K562 (cell line): Measurements from ENCODE around the gene PDCD6IP. TPM values are rescaled to one million over a fixed set of nuclear protein-coding genes. Genes with fewer than 3 reads are reported as not detected.

Source experiments
- BRD9 ChIP-seq: fragments of 450-650 bp; IDR thresholded peaks from 2 replicates; pipeline ENCODE4 v1.6.1; 2018; ENCODE audit warnings: low read depth; ENCODE audit not compliant: partially characterized antibody
- DMBX1 ChIP-seq: fragments of 250-450 bp; sonication (Bioruptor Pico); IDR thresholded peaks from 2 replicates; pipeline ENCODE4 v1.8.0; 2022; ENCODE audit warnings: inconsistent platforms, mild to moderate bottlenecking, moderate library complexity, borderline replicate concordance
- GTF3C2 ChIP-seq: IDR thresholded peaks from 3 replicates; pipeline ENCODE4 v1.6.1; 2011; ENCODE audit warnings: borderline replicate concordance, mild to moderate bottlenecking, moderate library complexity; ENCODE audit not compliant: insufficient read length; ENCODE audit errors: extremely low read depth
- ILF3 ChIP-seq: fragments of 450-650 bp; IDR thresholded peaks from 2 replicates; pipeline ENCODE4 v1.6.1; 2018; ENCODE audit warnings: antibody characterized with exemption, mild to moderate bottlenecking, moderate library complexity, borderline replicate concordance
- KLF6 ChIP-seq: fragments of 250-450 bp; sonication (Bioruptor Pico); IDR thresholded peaks from 2 replicates; pipeline ENCODE4 v1.4.0; 2020; ENCODE audit warnings: mild to moderate bottlenecking, moderate library complexity, borderline replicate concordance
- L3MBTL2 ChIP-seq: fragments of 450-650 bp; IDR thresholded peaks from 2 replicates; pipeline ENCODE4 v1.6.1; 2016; ENCODE audit warnings: mild to moderate bottlenecking, moderate library complexity
- MED1 ChIP-seq: sonication (generic); formaldehyde crosslinking; IDR thresholded peaks from 2 replicates; pipeline ENCODE4 v1.8.1; 2023; ENCODE audit warnings: missing genetic modification reagents, borderline replicate concordance
- SETDB1 ChIP-seq: IDR thresholded peaks from one replicate; pipeline ENCODE4 v1.6.1; 2012; ENCODE audit warnings: low read length, control low read depth, inconsistent platforms
- SIN3A ChIP-seq, 2 experiments: fragments of 150-350 bp in 1 of 2; IDR thresholded peaks; 2 replicates each; pipeline ENCODE4 v1.6.1; 2011 to 2016; ENCODE audit warnings: borderline replicate concordance in 2 of 2, low read depth in 2 of 2, low read length in 2 of 2, mild to moderate bottlenecking in 2 of 2, moderate library complexity in 2 of 2; ENCODE audit not compliant: control insufficient read depth in 1 of 2
- TAF9B ChIP-seq: fragments of 450-650 bp; IDR thresholded peaks from 2 replicates; pipeline ENCODE4 v1.6.1; 2018; ENCODE audit warnings: mild to moderate bottlenecking; ENCODE audit not compliant: partially characterized antibody
- TEAD4 ChIP-seq, 2 experiments: sonication (generic) in 1 of 2; formaldehyde crosslinking in 1 of 2; IDR thresholded peaks; 2 replicates each; pipeline versions ENCODE4 v1.6.1 to v1.8.0; 2012 to 2022; ENCODE audit warnings: borderline replicate concordance in 1 of 2, inconsistent platforms in 1 of 2, low read length in 1 of 2, mild to moderate bottlenecking in 1 of 2, missing genetic modification reagents in 1 of 2
- ZKSCAN3 ChIP-seq: fragments of 250-450 bp; sonication (Bioruptor Pico); IDR thresholded peaks from 2 replicates; pipeline ENCODE4 v1.4.0; 2020
- ZNF146 ChIP-seq: IDR thresholded peaks from one replicate; pipeline ENCODE4 v1.6.1; 2018; ENCODE audit warnings: missing compliant biosample characterization; ENCODE audit not compliant: unreplicated experiment
- ZNF695 ChIP-seq: fragments of 450-650 bp; formaldehyde crosslinking; IDR thresholded peaks from 2 replicates; pipeline ENCODE4 v1.4.0; 2020; ENCODE audit warnings: mild to moderate bottlenecking, moderate library complexity
- ZNF785 ChIP-seq: fragments of 250-450 bp; sonication (Bioruptor Pico); IDR thresholded peaks from 2 replicates; pipeline ENCODE4 v1.4.0; 2020; ENCODE audit warnings: mild to moderate bottlenecking
- polyA plus RNA-seq, 8 experiments: library from polyadenylated mRNA; depleted of rRNA in 4 of 8; stranded (reverse) in 5 of 8; unstranded in 3 of 8; fragments of >200 nt; fragmentation: Nextera tagmentation in 2 of 8; fragmentation: Illumina TruSeq in 1 of 8; extraction: Ambion mirVana in 2 of 8; extraction: Trizol in 1 of 8; gene quantifications; 2 replicates each; pipeline versions ENCODE4 v1.2.1 to v1.2.3, GENCODE V29; 2011 to 2014; ENCODE audit warnings: inconsistent platforms in 1 of 8, missing spikeins in 1 of 8
- total RNA-seq, 7 experiments: library from RNA; depleted of rRNA in 6 of 7; stranded (reverse); fragments of >200 nt in 6 of 7; fragmentation: Illumina TruSeq in 2 of 7; extraction: Trizol in 2 of 7; gene quantifications; 2 replicates each; pipeline versions ENCODE4 v1.2.1 to v1.2.3, GENCODE V29; 2011 to 2021; ENCODE audit warnings: low replicate concordance in 1 of 7
- TF ChIP-seq, protein P1 (sequence below), 2 experiments: fragments of 450-650 bp in 1 of 2; IDR thresholded peaks; 2 replicates each; pipeline ENCODE4 v1.6.1; 2011 to 2017; ENCODE audit warnings: low read depth in 2 of 2, antibody characterized with exemption in 1 of 2, borderline replicate concordance in 1 of 2, low read length in 1 of 2, mild to moderate bottlenecking in 1 of 2, mixed read lengths in 1 of 2; ENCODE audit not compliant: control insufficient read depth in 1 of 2
- TF ChIP-seq, protein P2 (sequence below), 2 experiments: fragments of 150-350 bp in 1 of 2; IDR thresholded peaks; 2 replicates each; pipeline ENCODE4 v1.6.1; 2012 to 2016; ENCODE audit warnings: low read depth in 2 of 2, low read length in 2 of 2, mild to moderate bottlenecking in 1 of 2, moderate library complexity in 1 of 2

Gene PDCD6IP
- total and polyA plus RNA-seq, 9 of the 15 experiments (the other 6 are each of a cell fraction or from before 2014, with no cell fraction given) = 40.2 to 302 (median 122) TPM

GRCh38 chr3:33901862-33902563, 103.6 kb downstream of the PDCD6IP start (continued):
- no peak for TF ChIP-seq ZNF695 (CRISPR knock-in tag)
- peak; percentile 30; the same call in 1 of the 2 replicates for TF ChIP-seq L3MBTL2
- peak; percentile 79 for TF ChIP-seq TEAD4 (IDR thresholded peaks at IDR 0.05; ENCODE audit: low read length)
- TF ChIP-seq TEAD4 (CRISPR knock-in tag; IDR thresholded peaks at IDR 0.05; ENCODE audit: borderline replicate concordance) = no peak
- TF ChIP-seq SETDB1 = no peak
- TF ChIP-seq SIN3A (IDR thresholded peaks at IDR 0.05; ENCODE audit: borderline replicate concordance in 2 of 2, control insufficient read depth in 1 of 2, low read depth in 2 of 2, low read length in 2 of 2) = no peak
- TF ChIP-seq, protein P1, sequence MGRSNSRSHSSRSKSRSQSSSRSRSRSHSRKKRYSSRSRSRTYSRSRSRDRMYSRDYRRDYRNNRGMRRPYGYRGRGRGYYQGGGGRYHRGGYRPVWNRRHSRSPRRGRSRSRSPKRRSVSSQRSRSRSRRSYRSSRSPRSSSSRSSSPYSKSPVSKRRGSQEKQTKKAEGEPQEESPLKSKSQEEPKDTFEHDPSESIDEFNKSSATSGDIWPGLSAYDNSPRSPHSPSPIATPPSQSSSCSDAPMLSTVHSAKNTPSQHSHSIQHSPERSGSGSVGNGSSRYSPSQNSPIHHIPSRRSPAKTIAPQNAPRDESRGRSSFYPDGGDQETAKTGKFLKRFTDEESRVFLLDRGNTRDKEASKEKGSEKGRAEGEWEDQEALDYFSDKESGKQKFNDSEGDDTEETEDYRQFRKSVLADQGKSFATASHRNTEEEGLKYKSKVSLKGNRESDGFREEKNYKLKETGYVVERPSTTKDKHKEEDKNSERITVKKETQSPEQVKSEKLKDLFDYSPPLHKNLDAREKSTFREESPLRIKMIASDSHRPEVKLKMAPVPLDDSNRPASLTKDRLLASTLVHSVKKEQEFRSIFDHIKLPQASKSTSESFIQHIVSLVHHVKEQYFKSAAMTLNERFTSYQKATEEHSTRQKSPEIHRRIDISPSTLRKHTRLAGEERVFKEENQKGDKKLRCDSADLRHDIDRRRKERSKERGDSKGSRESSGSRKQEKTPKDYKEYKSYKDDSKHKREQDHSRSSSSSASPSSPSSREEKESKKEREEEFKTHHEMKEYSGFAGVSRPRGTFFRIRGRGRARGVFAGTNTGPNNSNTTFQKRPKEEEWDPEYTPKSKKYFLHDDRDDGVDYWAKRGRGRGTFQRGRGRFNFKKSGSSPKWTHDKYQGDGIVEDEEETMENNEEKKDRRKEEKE (IDR thresholded peaks at IDR 0.05; ENCODE audit: borderline replicate concordance in 1 of 2, control insufficient read depth in 1 of 2, low read depth in 2 of 2, low read length in 1 of 2) = no peak
- no peak for TF ChIP-seq MED1 (CRISPR knock-in tag)
- TF ChIP-seq ILF3 = no peak
- TF ChIP-seq TAF9B = no peak
- no peak for TF ChIP-seq ZNF785 (CRISPR knock-in tag)
- no peak for TF ChIP-seq GTF3C2
- no peak for TF ChIP-seq ZKSCAN3 (CRISPR knock-in tag)
- no peak for TF ChIP-seq ZNF146 (CRISPR knock-in tag)
- no peak for TF ChIP-seq KLF6 (CRISPR knock-in tag)
- TF ChIP-seq, protein P2, sequence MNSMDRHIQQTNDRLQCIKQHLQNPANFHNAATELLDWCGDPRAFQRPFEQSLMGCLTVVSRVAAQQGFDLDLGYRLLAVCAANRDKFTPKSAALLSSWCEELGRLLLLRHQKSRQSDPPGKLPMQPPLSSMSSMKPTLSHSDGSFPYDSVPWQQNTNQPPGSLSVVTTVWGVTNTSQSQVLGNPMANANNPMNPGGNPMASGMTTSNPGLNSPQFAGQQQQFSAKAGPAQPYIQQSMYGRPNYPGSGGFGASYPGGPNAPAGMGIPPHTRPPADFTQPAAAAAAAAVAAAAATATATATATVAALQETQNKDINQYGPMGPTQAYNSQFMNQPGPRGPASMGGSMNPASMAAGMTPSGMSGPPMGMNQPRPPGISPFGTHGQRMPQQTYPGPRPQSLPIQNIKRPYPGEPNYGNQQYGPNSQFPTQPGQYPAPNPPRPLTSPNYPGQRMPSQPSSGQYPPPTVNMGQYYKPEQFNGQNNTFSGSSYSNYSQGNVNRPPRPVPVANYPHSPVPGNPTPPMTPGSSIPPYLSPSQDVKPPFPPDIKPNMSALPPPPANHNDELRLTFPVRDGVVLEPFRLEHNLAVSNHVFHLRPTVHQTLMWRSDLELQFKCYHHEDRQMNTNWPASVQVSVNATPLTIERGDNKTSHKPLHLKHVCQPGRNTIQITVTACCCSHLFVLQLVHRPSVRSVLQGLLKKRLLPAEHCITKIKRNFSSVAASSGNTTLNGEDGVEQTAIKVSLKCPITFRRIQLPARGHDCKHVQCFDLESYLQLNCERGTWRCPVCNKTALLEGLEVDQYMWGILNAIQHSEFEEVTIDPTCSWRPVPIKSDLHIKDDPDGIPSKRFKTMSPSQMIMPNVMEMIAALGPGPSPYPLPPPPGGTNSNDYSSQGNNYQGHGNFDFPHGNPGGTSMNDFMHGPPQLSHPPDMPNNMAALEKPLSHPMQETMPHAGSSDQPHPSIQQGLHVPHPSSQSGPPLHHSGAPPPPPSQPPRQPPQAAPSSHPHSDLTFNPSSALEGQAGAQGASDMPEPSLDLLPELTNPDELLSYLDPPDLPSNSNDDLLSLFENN (IDR thresholded peaks at IDR 0.05; ENCODE audit: low read depth in 2 of 2, low read length in 2 of 2) = no peak
- peak; percentile 81; the same call in 1 of the 2 replicates for TF ChIP-seq DMBX1
- TF ChIP-seq BRD9 = no peak
